CD4-positive, alpha-beta memory T cell (primary cell): Measurements from ENCODE around the gene CPTP. TPM values are rescaled to one million over a fixed set of nuclear protein-coding genes. Genes with fewer than 3 reads are reported as not detected.

Source experiments
- CTCF ChIA-PET: fragments of 350-600 bp; sonication (Branson Sonifier 250); formaldehyde crosslinking; loops from one replicate; lab custom pipeline; 2021; ENCODE audit warnings: inconsistent platforms; ENCODE audit not compliant: partially characterized antibody; lab: Charles Lee
- POLR2A ChIA-PET: fragments of 350-600 bp; sonication (Branson Sonifier 250); formaldehyde crosslinking; loops from one replicate; lab custom pipeline; 2021; ENCODE audit not compliant: partially characterized antibody; lab: Charles Lee
- DNase-seq, 5 donors: peaks; one replicate each; pipeline versions ENCODE4 v3.0.0 to v3.0.0-alpha.2; 2020 to 2022; ENCODE audit warnings: mixed read lengths in 1 of 5
- H3K27ac ChIP-seq: one replicate; pipeline ENCODE4 v1.7.0; 2013; ENCODE audit warnings: low read depth, low read length
- H3K27me3 ChIP-seq: 2 replicates; pipeline ENCODE4 v1.7.0; 2013; ENCODE audit warnings: mild to moderate bottlenecking, low read length, moderate library complexity; ENCODE audit not compliant: insufficient read depth
- H3K36me3 ChIP-seq: 2 replicates; pipeline ENCODE4 v1.7.0; 2013; ENCODE audit warnings: mild to moderate bottlenecking, low read length, moderate library complexity; ENCODE audit not compliant: insufficient read depth
- H3K4me1 ChIP-seq: 2 replicates; pipeline ENCODE4 v1.7.0; 2013; ENCODE audit warnings: mild to moderate bottlenecking, low read length, moderate library complexity; ENCODE audit not compliant: insufficient read depth
- H3K4me3 ChIP-seq, 2 donors: one replicate each; pipeline ENCODE4 v1.7.0; 2013; ENCODE audit warnings: low read length in 2 of 2, mild to moderate bottlenecking in 1 of 2
- H3K9me3 ChIP-seq, 2 donors: one replicate each; pipeline ENCODE4 v1.7.0; 2013; ENCODE audit warnings: low read length in 2 of 2, control low read depth in 1 of 2; ENCODE audit not compliant: control insufficient read depth in 1 of 2
- H3K27ac Mint-ChIP-seq, 7 donors: one replicate each; pipeline ENCODE4 v1.8.0; 2020 to 2021; ENCODE audit warnings: mixed read lengths in 7 of 7, mild to moderate bottlenecking in 6 of 7, inconsistent platforms in 3 of 7, moderate library complexity in 3 of 7
- H3K27me3 Mint-ChIP-seq, 2 donors: one replicate each; pipeline ENCODE4 v1.8.0; 2020 to 2021; ENCODE audit warnings: mixed read lengths in 2 of 2
- H3K36me3 Mint-ChIP-seq, 2 donors: one replicate each; pipeline ENCODE4 v1.8.0; 2020 to 2021; ENCODE audit warnings: mixed read lengths in 2 of 2, inconsistent platforms in 1 of 2, mild to moderate bottlenecking in 1 of 2
- H3K4me1 Mint-ChIP-seq, 4 donors: one replicate each; pipeline ENCODE4 v1.8.0; 2020 to 2021; ENCODE audit warnings: mixed read lengths in 4 of 4, mild to moderate bottlenecking in 1 of 4
- H3K4me3 Mint-ChIP-seq, 8 donors: one replicate each; pipeline ENCODE4 v1.8.0; 2020 to 2021; ENCODE audit warnings: mixed read lengths in 8 of 8, mild to moderate bottlenecking in 7 of 8, moderate library complexity in 6 of 8, inconsistent platforms in 3 of 8
- H3K9me3 Mint-ChIP-seq, 8 donors: one replicate each; pipeline ENCODE4 v1.8.0; 2020 to 2021; ENCODE audit warnings: mixed read lengths in 8 of 8, mild to moderate bottlenecking in 5 of 8, inconsistent platforms in 3 of 8, moderate library complexity in 1 of 8
- intact Hi-C: fragments of 100-400 bp; cut with micrococcal nuclease; formaldehyde crosslinking; loops from one replicate; pipeline ENCODE4 v1.15.1; 2023
- polyA plus RNA-seq, 2 donors: library from polyadenylated mRNA; unstranded; fragments of 300-500 nt; fragmentation: Illumina TruSeq; gene quantifications; one replicate each; pipeline ENCODE4 v1.2.3, GENCODE V29; 2021
- total RNA-seq, 2 experiments: library from RNA; stranded (reverse); gene quantifications; one replicate each; pipeline ENCODE4 v1.2.3, GENCODE V29; 2021

CPTP gene
- total and polyA plus RNA-seq, 4 experiments from 2014 or later = 15.4 to 28.3 (median 25.9) TPM

DNA sequence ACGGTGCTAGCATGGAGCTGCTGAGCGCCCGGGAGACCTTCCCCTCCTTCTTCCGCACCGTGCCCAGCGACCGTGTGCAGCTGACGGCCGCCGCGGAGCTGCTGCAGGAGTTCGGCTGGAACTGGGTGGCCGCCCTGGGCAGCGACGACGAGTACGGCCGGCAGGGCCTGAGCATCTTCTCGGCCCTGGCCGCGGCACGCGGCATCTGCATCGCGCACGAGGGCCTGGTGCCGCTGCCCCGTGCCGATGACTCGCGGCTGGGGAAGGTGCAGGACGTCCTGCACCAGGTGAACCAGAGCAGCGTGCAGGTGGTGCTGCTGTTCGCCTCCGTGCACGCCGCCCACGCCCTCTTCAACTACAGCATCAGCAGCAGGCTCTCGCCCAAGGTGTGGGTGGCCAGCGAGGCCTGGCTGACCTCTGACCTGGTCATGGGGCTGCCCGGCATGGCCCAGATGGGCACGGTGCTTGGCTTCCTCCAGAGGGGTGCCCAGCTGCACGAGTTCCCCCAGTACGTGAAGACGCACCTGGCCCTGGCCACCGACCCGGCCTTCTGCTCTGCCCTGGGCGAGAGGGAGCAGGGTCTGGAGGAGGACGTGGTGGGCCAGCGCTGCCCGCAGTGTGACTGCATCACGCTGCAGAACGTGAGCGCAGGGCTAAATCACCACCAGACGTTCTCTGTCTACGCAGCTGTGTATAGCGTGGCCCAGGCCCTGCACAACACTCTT is 7.6 kb downstream of the CPTP start:
- Mint-ChIP-seq H3K36me3 (peaks cover 0 to 1% of the 10 kb centered on the region in 2 donors), H3K27me3 (no peaks in the 10 kb centered on the region), H3K9me3 (no peaks in the 10 kb centered on the region), H3K4me1 (peaks cover 0 to 13% (median 4%) of the 10 kb centered on the region in 4 donors), H3K27ac (no peak overlapping the region), H3K4me3 (no peak overlapping the region)
- ChIA-PET POLR2A (interaction anchor here (1.0 kb wide), 1 partner anchor 46 kb away, joined by 4 read pairs; no protein-coding TSS in a partner anchor), CTCF (no interaction called here)
- intact Hi-C loops = no loop called here
- H3K36me3 ChIP-seq = no peaks in the 10 kb centered on the region
- H3K4me1 ChIP-seq = peaks cover under 1% of the 10 kb centered on the region
- no peak for DNase-seq
- H3K27me3 ChIP-seq = no peaks in the 10 kb centered on the region
- H3K9me3 ChIP-seq = no peaks in the 10 kb centered on the region
- no peak overlapping the region for H3K4me3 ChIP-seq
- no peak overlapping the region for H3K27ac ChIP-seq

DNA sequence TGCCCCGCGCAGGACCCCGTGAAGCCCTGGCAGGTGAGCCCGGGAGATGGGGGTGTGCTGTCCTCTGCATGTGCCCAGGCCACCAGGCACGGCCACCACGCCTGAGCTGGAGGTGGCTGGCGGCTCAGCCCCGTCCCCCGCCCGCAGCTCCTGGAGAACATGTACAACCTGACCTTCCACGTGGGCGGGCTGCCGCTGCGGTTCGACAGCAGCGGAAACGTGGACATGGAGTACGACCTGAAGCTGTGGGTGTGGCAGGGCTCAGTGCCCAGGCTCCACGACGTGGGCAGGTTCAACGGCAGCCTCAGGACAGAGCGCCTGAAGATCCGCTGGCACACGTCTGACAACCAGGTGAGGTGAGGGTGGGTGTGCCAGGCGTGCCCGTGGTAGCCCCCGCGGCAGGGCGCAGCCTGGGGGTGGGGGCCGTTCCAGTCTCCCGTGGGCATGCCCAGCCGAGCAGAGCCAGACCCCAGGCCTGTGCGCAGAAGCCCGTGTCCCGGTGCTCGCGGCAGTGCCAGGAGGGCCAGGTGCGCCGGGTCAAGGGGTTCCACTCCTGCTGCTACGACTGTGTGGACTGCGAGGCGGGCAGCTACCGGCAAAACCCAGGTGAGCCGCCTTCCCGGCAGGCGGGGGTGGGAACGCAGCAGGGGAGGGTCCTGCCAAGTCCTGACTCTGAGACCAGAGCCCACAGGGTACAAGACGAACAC is 8.3 kb downstream of the CPTP start:
- Histone ChIP-seq H3K27me3 (no peaks in the 10 kb centered on the region), H3K36me3 (no peaks in the 10 kb centered on the region), H3K4me3 (no peak overlapping the region), H3K9me3 (no peaks in the 10 kb centered on the region), H3K27ac (no peak overlapping the region), H3K4me1 (no peaks in the 10 kb centered on the region)
- H3K27ac Mint-ChIP-seq = no peak overlapping the region
- peaks cover 0 to 9% (median 4%) of the 10 kb centered on the region in 4 donors for H3K4me1 Mint-ChIP-seq
- intact Hi-C loops = no loop called here
- H3K4me3 Mint-ChIP-seq = no peak overlapping the region
- POLR2A ChIA-PET = no interaction called here
- CTCF ChIA-PET = no interaction called here
- no peak for DNase-seq
- H3K9me3 Mint-ChIP-seq = no peaks in the 10 kb centered on the region
- no peaks in the 10 kb centered on the region for H3K36me3 Mint-ChIP-seq
- no peaks in the 10 kb centered on the region for H3K27me3 Mint-ChIP-seq

DNA sequence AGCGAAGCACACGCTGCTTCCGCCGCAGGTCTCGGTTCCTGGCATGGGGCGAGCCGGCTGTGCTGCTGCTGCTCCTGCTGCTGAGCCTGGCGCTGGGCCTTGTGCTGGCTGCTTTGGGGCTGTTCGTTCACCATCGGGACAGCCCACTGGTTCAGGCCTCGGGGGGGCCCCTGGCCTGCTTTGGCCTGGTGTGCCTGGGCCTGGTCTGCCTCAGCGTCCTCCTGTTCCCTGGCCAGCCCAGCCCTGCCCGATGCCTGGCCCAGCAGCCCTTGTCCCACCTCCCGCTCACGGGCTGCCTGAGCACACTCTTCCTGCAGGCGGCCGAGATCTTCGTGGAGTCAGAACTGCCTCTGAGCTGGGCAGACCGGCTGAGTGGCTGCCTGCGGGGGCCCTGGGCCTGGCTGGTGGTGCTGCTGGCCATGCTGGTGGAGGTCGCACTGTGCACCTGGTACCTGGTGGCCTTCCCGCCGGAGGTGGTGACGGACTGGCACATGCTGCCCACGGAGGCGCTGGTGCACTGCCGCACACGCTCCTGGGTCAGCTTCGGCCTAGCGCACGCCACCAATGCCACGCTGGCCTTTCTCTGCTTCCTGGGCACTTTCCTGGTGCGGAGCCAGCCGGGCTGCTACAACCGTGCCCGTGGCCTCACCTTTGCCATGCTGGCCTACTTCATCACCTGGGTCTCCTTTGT is 9.1 kb downstream of the CPTP start:
- H3K4me1 ChIP-seq = no peaks in the 10 kb centered on the region
- no peak overlapping the region for H3K27ac ChIP-seq
- H3K4me3 Mint-ChIP-seq = no peak overlapping the region
- intact Hi-C loops = no loop called here
- ChIA-PET POLR2A (no interaction called here), CTCF (no interaction called here)
- no peaks in the 10 kb centered on the region for H3K36me3 ChIP-seq
- H3K4me3 ChIP-seq = no peak overlapping the region
- H3K9me3 ChIP-seq = no peaks in the 10 kb centered on the region
- no peaks in the 10 kb centered on the region for H3K9me3 Mint-ChIP-seq
- H3K27me3 ChIP-seq = no peaks in the 10 kb centered on the region
- H3K27ac Mint-ChIP-seq = no peak overlapping the region
- DNase-seq = no peak
- no peaks in the 10 kb centered on the region for H3K27me3 Mint-ChIP-seq
- H3K4me1 Mint-ChIP-seq = peaks cover 0 to 9% (median 4%) of the 10 kb centered on the region in 4 donors
- peaks cover 0 to under 1% of the 10 kb centered on the region in 2 donors for H3K36me3 Mint-ChIP-seq

DNA sequence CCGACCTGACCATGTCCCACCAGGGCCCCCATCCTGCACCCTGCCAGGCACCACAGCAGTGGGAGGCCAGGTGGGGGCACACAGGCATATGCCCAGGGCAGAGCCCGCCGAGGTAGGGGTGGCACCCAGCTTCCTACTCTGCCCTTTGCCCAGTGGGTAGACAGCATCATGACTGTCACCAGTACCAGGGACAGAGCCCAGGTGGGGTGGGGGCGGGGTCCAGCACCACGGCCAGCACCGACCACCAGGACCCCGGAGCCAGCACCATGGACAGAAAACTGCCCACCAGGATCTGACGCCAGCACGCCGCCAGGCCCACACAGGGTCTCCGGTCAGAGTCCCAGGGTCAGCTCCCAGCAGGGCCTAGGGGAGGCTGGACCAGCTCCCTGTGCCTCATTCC is 10.2 kb downstream of the CPTP start:
- Mint-ChIP-seq H3K9me3 (no peaks in the 10 kb centered on the region), H3K4me3 (no peak overlapping the region), H3K4me1 (peaks cover 0 to 2% (median 1%) of the 10 kb centered on the region in 4 donors), H3K27me3 (no peaks in the 10 kb centered on the region), H3K27ac (peak overlapping the region in 1 of 7 donors; percentile 65), H3K36me3 (peaks cover 0 to 5% of the 10 kb centered on the region in 2 donors)
- intact Hi-C loops = no loop called here
- no peak for DNase-seq
- no peaks in the 10 kb centered on the region for H3K4me1 ChIP-seq
- ChIA-PET CTCF (no interaction called here), POLR2A (interaction anchor here (1.6 kb wide), 1 partner anchor 23 kb away, joined by 3 read pairs; no protein-coding TSS in a partner anchor)
- H3K4me3 ChIP-seq = no peak overlapping the region
- H3K36me3 ChIP-seq = no peaks in the 10 kb centered on the region
- H3K27ac ChIP-seq = no peak overlapping the region
- H3K27me3 ChIP-seq = no peaks in the 10 kb centered on the region
- no peaks in the 10 kb centered on the region for H3K9me3 ChIP-seq

- no peak overlapping the region for H3K4me3 ChIP-seq
- no peaks in the 10 kb centered on the region for H3K9me3 Mint-ChIP-seq
- no peaks in the 10 kb centered on the region for H3K4me1 ChIP-seq
- H3K36me3 Mint-ChIP-seq = peaks cover 0 to 6% of the 10 kb centered on the region in 2 donors
- DNase-seq = no peak
- CTCF ChIA-PET = no interaction called here
- no peak overlapping the region for H3K4me3 Mint-ChIP-seq
- H3K27me3 Mint-ChIP-seq = no peaks in the 10 kb centered on the region
- H3K27ac Mint-ChIP-seq = peak overlapping the region in 1 of 7 donors; percentile 65
- H3K27me3 ChIP-seq = no peaks in the 10 kb centered on the region
- H3K27ac ChIP-seq = no peak overlapping the region
- intact Hi-C loops = no loop called here
- no peaks in the 10 kb centered on the region for H3K4me1 Mint-ChIP-seq
- H3K9me3 ChIP-seq = no peaks in the 10 kb centered on the region
- no peaks in the 10 kb centered on the region for H3K36me3 ChIP-seq
- POLR2A ChIA-PET = interaction anchor here (1.1 to 1.6 kb wide), 2 partner anchors 24 to 65 kb away, joined by 3 read pairs; no protein-coding TSS in a partner anchor
Measured at GRCh38 chr1:1335283-1335682, 10.7 kb downstream of the CPTP start.

DNA sequence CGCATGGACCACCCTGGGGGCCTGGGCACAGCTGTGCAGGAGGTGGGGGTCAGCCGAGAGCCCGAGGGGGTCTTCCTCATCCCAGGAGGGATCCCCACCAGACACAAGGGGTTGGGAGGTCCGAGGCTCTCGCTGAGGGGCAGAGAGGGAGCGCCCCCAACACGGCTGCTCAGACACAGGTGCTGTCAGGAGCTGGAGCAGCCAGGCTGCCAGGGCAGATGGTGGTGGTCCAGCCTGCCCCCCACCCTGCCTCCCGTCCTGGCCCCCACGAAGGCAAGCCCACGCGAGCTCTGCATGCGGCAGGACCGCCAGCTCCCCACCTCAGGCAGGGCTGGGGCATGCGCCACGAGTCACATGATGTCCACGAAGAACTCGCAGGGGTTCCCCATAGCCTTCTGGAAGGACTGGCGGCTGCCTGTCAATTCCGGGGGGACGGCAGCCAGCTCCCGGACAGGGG is 11.2 kb downstream of the CPTP start:
- H3K9me3 Mint-ChIP-seq = no peaks in the 10 kb centered on the region
- DNase-seq = no peak
- Histone ChIP-seq H3K36me3 (no peaks in the 10 kb centered on the region), H3K4me1 (no peaks in the 10 kb centered on the region), H3K27me3 (no peaks in the 10 kb centered on the region), H3K9me3 (no peaks in the 10 kb centered on the region), H3K27ac (no peak overlapping the region), H3K4me3 (no peak overlapping the region)
- no peak overlapping the region for H3K27ac Mint-ChIP-seq
- ChIA-PET CTCF (no interaction called here), POLR2A (interaction anchor here (1.1 to 1.6 kb wide), 3 partner anchors 15 to 64 kb away, joined by 3 read pairs; no protein-coding TSS in a partner anchor)
- no peaks in the 10 kb centered on the region for H3K27me3 Mint-ChIP-seq
- intact Hi-C loops = no loop called here
- peaks cover 0 to 3% (median 1%) of the 10 kb centered on the region in 4 donors for H3K4me1 Mint-ChIP-seq
- no peak overlapping the region for H3K4me3 Mint-ChIP-seq
- H3K36me3 Mint-ChIP-seq = peaks cover 4 to 6% of the 10 kb centered on the region in 2 donors

- intact Hi-C loops = no loop called here
- no peaks in the 10 kb centered on the region for H3K27me3 ChIP-seq
- no peaks in the 10 kb centered on the region for H3K9me3 Mint-ChIP-seq
- peaks cover 10 to 12% of the 10 kb centered on the region in 2 donors for H3K36me3 Mint-ChIP-seq
- no peak overlapping the region for H3K4me3 ChIP-seq
- H3K4me1 Mint-ChIP-seq = peaks cover 0 to 8% (median 6%) of the 10 kb centered on the region in 4 donors
- no peaks in the 10 kb centered on the region for H3K9me3 ChIP-seq
- no peaks in the 10 kb centered on the region for H3K36me3 ChIP-seq
- no peaks in the 10 kb centered on the region for H3K27me3 Mint-ChIP-seq
- H3K4me3 Mint-ChIP-seq = no peak overlapping the region
- ChIA-PET CTCF (no interaction called here), POLR2A (interaction anchor here (1.1 kb wide), 2 partner anchors 15 to 63 kb away, joined by 3 read pairs; no protein-coding TSS in a partner anchor)
- no peak for DNase-seq
- no peak overlapping the region for H3K27ac ChIP-seq
- H3K4me1 ChIP-seq = no peaks in the 10 kb centered on the region
- no peak overlapping the region for H3K27ac Mint-ChIP-seq
Measured at GRCh38 chr1:1336446-1336845, 11.8 kb downstream of the CPTP start.
